C4-2B (cell line): ENCODE measurements around the gene CAPN12.

Experiments used
- H3K27ac ChIP-seq: fragments of 450-650 bp; 2 replicates; pipeline ENCODE4 v1.5.1; 2017
- ZFX ChIP-seq: fragments of 450-650 bp; IDR thresholded peaks from 2 replicates; pipeline ENCODE4 v1.6.1; 2017
- TF ChIP-seq, protein P1 (sequence below): fragments of 450-650 bp; conservative IDR thresholded peaks from 2 replicates; pipeline ENCODE4 v1.5.1; 2017; ENCODE audit warnings: mild to moderate bottlenecking

CAPN12 gene

DNA sequence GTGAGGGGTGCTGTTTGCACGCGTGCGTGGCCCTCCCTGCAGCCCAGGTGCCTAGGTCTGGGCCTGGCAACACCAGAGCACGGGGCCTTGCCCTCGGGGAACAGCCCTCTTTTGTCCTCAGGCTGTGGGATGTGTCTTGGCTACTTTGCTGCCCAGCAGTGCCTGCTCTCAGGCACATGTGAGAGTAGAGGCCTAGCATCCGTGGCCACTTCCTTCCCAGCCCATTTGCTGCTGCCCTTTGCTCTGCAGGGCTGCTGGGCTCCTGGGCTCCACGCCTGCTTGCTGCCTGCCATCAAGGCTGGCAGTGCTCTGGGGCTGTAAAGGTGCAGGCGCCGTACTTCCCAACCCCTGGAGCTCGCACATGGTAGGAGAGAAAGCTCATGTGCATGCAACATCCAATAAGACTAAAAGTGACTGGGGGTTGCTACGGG is 46.6 kb downstream of the CAPN12 start:
- no peak overlapping the region for H3K27ac ChIP-seq
- no peak for TF ChIP-seq ZFX
- TF ChIP-seq, protein P1, sequence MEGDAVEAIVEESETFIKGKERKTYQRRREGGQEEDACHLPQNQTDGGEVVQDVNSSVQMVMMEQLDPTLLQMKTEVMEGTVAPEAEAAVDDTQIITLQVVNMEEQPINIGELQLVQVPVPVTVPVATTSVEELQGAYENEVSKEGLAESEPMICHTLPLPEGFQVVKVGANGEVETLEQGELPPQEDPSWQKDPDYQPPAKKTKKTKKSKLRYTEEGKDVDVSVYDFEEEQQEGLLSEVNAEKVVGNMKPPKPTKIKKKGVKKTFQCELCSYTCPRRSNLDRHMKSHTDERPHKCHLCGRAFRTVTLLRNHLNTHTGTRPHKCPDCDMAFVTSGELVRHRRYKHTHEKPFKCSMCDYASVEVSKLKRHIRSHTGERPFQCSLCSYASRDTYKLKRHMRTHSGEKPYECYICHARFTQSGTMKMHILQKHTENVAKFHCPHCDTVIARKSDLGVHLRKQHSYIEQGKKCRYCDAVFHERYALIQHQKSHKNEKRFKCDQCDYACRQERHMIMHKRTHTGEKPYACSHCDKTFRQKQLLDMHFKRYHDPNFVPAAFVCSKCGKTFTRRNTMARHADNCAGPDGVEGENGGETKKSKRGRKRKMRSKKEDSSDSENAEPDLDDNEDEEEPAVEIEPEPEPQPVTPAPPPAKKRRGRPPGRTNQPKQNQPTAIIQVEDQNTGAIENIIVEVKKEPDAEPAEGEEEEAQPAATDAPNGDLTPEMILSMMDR: no peak

DNA sequence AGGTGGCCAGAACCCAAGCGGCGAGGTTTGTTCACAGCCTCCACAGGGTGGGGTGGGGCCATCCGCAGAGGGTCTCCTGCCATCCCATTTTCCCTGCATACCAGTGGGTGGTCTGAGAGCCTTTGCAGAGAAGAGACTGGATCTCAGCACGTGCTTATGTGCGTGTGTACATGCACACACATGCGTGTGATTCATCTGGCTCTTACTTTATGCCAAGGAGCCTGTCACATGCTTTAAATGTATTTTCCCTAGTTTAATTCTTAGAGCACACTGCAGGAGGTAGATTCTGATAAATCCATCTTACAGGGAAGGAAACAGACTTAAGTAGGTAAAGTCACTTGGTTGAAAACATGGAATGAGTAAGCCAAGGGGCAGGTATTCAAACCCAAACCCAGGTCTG is 47.1 kb downstream of the CAPN12 start:
- no peak for TF ChIP-seq ZFX
- TF ChIP-seq, protein P1: no peak
- H3K27ac ChIP-seq: no peak overlapping the region

- H3K27ac ChIP-seq: no peak overlapping the region
- TF ChIP-seq, protein P1: no peak
- no peak for TF ChIP-seq ZFX
Observed at GRCh38 chr19:38696729-38697055, 47.6 kb downstream of the CAPN12 start.

DNA sequence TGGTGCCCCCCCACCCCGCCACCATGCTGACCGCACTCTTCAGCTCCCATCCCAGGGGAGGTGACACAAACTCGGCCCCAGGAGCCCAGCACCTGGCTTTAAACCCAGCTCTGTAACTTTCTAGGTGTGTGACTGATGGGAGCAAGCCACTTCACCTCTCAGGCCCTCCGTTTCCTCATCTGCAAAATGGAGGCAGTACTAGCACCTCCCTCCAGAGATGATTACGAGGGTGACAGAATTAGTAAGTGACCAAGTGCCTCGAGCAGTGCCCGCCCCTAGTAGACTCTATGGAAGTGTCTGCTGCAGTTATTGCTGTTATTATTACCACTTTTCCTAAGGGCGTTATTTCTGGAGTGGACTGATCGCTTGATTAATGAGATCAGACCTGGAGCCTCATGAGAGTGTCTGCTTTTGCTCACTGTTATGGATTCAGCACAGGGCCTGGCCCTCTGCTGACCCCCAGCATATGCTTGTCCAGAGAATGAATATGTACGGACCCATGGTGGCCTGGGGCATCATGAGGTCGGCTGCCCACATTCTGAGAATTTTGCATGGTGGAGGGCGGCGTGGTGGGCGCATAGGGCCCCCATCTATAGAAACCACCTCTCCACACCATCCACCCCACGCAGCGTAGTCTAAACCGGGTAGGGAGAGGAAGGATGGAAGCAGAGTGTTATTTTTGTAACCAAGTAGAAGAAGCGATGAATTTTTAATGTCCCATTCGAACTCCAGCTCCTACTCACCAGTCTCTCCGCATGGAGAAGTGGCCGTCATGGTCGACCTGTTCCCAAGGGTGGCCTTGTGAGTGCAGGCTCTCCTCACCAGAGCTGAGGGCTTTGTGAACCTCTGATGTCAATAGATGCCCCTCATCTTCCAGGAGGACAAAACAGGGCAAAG is 48.2 kb downstream of the CAPN12 start:
- no peak for TF ChIP-seq ZFX
- TF ChIP-seq, protein P1: no peak
- no peak overlapping the region for H3K27ac ChIP-seq

DNA sequence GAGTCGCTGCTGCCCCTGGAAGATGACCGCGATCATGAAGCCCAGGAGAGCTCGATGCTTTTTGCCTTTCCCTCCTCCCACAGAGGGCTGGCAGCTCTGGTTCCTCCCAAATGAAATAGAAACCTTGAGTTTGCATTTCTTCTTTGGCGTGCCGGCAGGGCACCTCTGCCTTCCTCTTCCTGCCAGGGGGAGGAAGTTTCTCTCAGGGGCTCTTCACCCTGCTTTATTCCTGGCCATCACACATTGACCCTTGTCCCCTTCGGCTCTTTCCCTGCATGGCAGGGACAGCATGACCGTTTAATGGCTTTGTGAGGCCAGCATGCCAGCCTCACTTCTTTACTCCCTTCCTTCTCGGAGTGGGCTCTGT is 49.0 kb downstream of the CAPN12 start:
- TF ChIP-seq, protein P1: no peak
- no peak for TF ChIP-seq ZFX
- no peak overlapping the region for H3K27ac ChIP-seq

- TF ChIP-seq, protein P1: no peak
- TF ChIP-seq ZFX: no peak
- no peak overlapping the region for H3K27ac ChIP-seq
Observed at GRCh38 chr19:38693380-38694223, 50.7 kb downstream of the CAPN12 start.
